ENCODE results near the gene NUCKS1. TPM values are rescaled to one million over a fixed set of nuclear protein-coding genes. Genes with fewer than 3 reads are reported as not detected.

NUCKS1 gene
- total and polyA plus RNA-seq, 9 donors, result 79.4 to 335 (median 223) TPM

GRCh38 chr1:205716371-205717132 is 33.4 kb downstream of the NUCKS1 start:
- DNase-seq, result no peak
- TF ChIP-seq POLR2A (IDR thresholded peaks at IDR 0.05) (no peak), CTCF (IDR thresholded peaks at IDR 0.05) (no peak), EP300 (IDR thresholded peaks at IDR 0.05) (no peak)
- no peaks in the 10 kb centered on the region for H3K27me3 ChIP-seq
- H3K36me3 ChIP-seq, result no peaks in the 10 kb centered on the region
- H3K4me1 ChIP-seq (ENCODE audit: insufficient read depth), result no peaks in the 10 kb centered on the region
- H3K4me3 ChIP-seq, result no peak overlapping the region
- intact Hi-C loops (cut with DNase I), result loop anchor here in 1 of 4 donors (10.0 kb wide), 1 partner anchor 52 kb away; no protein-coding TSS in a partner anchor
- H3K27ac ChIP-seq, result no peak overlapping the region
- H3K9me3 ChIP-seq, result no peaks in the 10 kb centered on the region
- 90 to 94% (median 93%) methylated on average over 7 of the region's 7 CpGs for WGBS, 3 donors

DNA sequence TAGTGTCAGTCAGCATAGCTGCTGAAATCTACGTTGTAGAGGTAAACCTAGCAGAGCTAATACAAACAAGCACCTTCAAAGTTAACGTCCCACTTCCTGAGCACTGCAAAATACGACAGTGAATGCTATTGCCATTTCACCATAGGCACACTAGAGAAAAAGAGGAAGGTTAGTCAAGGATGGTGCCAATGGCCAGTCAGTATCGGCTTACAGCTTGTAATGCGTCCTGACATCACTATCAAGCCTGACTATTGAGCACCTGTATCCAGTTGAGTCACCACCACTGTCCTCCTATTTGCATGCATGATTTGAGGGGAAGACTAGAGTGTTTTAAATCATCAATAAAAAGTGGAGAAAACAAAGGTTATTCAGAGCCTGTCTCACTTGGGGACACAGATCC is 34.4 kb downstream of the NUCKS1 start:
- no peak overlapping the region for H3K27ac ChIP-seq
- intact Hi-C loops (cut with DNase I), result loop anchor here in 1 of 4 donors (10.0 kb wide), 1 partner anchor 51 kb away; no protein-coding TSS in a partner anchor
- 83 to 86% (median 84%) methylated on average over 5 of the region's 5 CpGs for WGBS, 3 donors

DNA sequence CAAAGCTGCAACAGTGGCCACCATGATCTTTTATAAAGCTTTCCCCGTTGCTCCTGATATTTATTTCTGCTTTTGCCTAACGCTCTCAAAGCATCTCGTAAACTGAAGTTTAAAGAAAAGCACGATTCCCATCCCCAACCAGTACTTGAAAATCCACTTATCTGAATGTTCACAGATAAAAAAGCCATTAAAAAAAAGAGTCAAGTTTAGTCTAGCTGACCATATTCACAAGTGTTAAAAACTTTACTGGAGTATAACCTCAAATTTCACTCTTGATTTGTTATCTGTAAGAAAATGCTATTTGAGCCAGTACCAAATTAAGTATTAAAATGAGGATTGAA is 35.1 kb downstream of the NUCKS1 start:
- Histone ChIP-seq H3K27ac (no peak overlapping the region), H3K9me3 (no peaks in the 10 kb centered on the region), H3K4me1 (ENCODE audit: insufficient read depth) (peaks cover 1% of the 10 kb centered on the region), H3K36me3 (no peaks in the 10 kb centered on the region), H3K4me3 (no peak overlapping the region), H3K27me3 (no peaks in the 10 kb centered on the region)
- intact Hi-C loops (cut with DNase I), result loop anchor here (5.0 to 10.0 kb wide), 3 partner anchors 50 to 58 kb away; no protein-coding TSS in a partner anchor
- 43 to 63% (median 53%) methylated on average over 4 of the region's 4 CpGs for WGBS, 3 donors
- DNase-seq, result no peak
- TF ChIP-seq CTCF (IDR thresholded peaks at IDR 0.05) (no peak), EP300 (IDR thresholded peaks at IDR 0.05) (no peak), POLR2A (IDR thresholded peaks at IDR 0.05) (no peak)

More for the DNA sequence above, 34.4 kb downstream of the NUCKS1 start:
- Histone ChIP-seq H3K36me3 (no peaks in the 10 kb centered on the region), H3K4me1 (ENCODE audit: insufficient read depth) (peaks cover 1% of the 10 kb centered on the region), H3K9me3 (no peaks in the 10 kb centered on the region), H3K27me3 (no peaks in the 10 kb centered on the region), H3K4me3 (no peak overlapping the region)
- no peak for DNase-seq
- TF ChIP-seq EP300 (IDR thresholded peaks at IDR 0.05), result no peak
- TF ChIP-seq CTCF (IDR thresholded peaks at IDR 0.05), result no peak
- TF ChIP-seq POLR2A (IDR thresholded peaks at IDR 0.05), result no peak

DNA sequence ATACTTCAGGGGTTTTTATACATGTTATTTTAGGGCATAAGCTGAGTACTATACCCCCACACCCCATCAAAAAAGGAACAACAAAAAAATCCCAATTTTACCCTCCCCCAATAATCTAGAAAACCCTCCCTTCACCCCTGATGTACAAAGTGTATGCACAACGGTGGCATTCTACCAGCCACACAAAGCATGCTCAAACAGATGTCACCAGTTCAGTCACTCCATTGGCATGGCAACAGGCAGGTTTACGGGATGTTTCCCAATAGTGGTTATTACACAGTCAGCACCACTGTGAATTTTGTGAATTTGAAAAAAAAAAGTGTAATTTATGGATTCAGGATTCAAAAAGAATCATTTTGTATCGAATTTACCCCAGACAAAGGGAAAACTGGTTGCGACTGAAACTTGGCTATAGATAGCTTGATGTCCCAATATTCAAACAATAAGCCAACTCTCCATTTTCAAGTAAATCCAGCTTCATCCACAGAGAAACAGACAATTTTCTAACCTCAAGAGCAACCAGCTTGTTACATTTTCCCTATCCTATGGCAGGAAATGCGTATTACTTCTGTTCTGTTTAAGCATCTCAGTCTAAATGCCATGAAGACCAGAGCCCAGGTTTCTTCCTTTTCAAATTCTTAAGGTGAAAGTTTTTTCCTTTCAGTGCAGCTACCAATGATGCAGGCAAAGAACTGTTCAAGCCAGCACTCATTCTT is 35.6 kb downstream of the NUCKS1 start:
- Histone ChIP-seq H3K27me3 (no peaks in the 10 kb centered on the region), H3K4me3 (no peak overlapping the region), H3K4me1 (ENCODE audit: insufficient read depth) (peaks cover 1% of the 10 kb centered on the region), H3K36me3 (no peaks in the 10 kb centered on the region), H3K27ac (no peak overlapping the region), H3K9me3 (no peaks in the 10 kb centered on the region)
- peak in 1 of 5 donors; percentile 43 for DNase-seq
- intact Hi-C loops (cut with DNase I), result loop anchor here (5.0 to 10.0 kb wide), 3 partner anchors 50 to 57 kb away; no protein-coding TSS in a partner anchor
- 71 to 75% (median 71%) methylated on average over 5 of the region's 5 CpGs for WGBS, 3 donors
- no peak for TF ChIP-seq POLR2A (IDR thresholded peaks at IDR 0.05)
- TF ChIP-seq EP300 (IDR thresholded peaks at IDR 0.05), result no peak
- TF ChIP-seq CTCF (IDR thresholded peaks at IDR 0.05), result no peak

Data from ovary (tissue), 9 donors.